Endothelial cell (in vitro differentiated cells): ENCODE results near the gene TRAK1. TPM values are rescaled to one million over a fixed set of nuclear protein-coding genes. Genes with fewer than 3 reads are reported as not detected.

Experiments used
- DNase-seq: peaks from one replicate; pipeline ENCODE4 v3.0.0; 2021; ENCODE audit warnings: low spot score
- H3K27ac Mint-ChIP-seq: one replicate; pipeline ENCODE4 v1.8.0; 2021; ENCODE audit warnings: mixed read lengths, inconsistent platforms; ENCODE audit not compliant: unreplicated experiment
- H3K27me3 Mint-ChIP-seq: one replicate; pipeline ENCODE4 v1.8.0; 2021; ENCODE audit warnings: mild to moderate bottlenecking, moderate library complexity, mixed read lengths, inconsistent platforms; ENCODE audit not compliant: unreplicated experiment
- H3K36me3 Mint-ChIP-seq: one replicate; pipeline ENCODE4 v1.8.0; 2021; ENCODE audit warnings: mild to moderate bottlenecking, low read depth, mixed read lengths, inconsistent platforms; ENCODE audit not compliant: unreplicated experiment
- H3K4me1 Mint-ChIP-seq: one replicate; pipeline ENCODE4 v1.8.0; 2021; ENCODE audit warnings: mild to moderate bottlenecking, mixed read lengths, inconsistent platforms; ENCODE audit not compliant: unreplicated experiment
- H3K4me3 Mint-ChIP-seq: one replicate; pipeline ENCODE4 v1.8.0; 2021; ENCODE audit warnings: mild to moderate bottlenecking, mixed read lengths, inconsistent platforms; ENCODE audit not compliant: unreplicated experiment
- H3K9me3 Mint-ChIP-seq: one replicate; pipeline ENCODE4 v1.8.0; 2021; ENCODE audit warnings: mixed read lengths, inconsistent platforms; ENCODE audit not compliant: unreplicated experiment
- total RNA-seq: library from RNA; stranded (reverse); fragmentation: NEBNext Ultra II Directional; extraction: Animal tissue kit (Norgen Biotek cat#: 25700); gene quantifications from one replicate; pipeline ENCODE4 v1.2.1, GENCODE V29; 2021; ENCODE audit not compliant: unreplicated experiment
- TF ChIP-seq, protein P1 (sequence below): fragments of 200-600 bp; sonication (generic); IDR thresholded peaks from one replicate; pipeline ENCODE4 v1.5.0; 2021; ENCODE audit warnings: antibody characterized with exemption; ENCODE audit not compliant: unreplicated experiment

Gene TRAK1
- total RNA-seq, 1 donor from 2014 or later: 48.2 TPM

DNA sequence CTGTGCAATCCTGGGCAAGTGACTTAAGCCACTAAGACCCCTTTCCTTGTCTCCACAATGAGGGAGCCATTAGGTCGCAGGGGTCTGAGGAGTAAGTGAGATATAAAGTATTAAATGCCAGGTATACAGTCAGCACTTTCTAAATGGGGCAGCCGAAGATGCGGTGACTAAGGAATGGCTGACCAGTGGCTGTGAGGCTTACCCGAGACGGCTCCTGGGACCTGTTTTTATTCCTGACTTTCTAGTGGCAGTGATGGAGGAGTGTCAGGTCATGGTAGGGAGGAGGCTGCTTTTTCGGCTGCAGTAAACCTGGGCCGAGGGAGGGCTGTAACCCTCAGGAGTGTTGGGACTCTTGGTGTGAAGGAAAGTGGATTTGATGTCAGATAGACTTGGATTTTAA lies 52.3 kb downstream of the TRAK1 start:
- DNase-seq: no peak
- TF ChIP-seq, protein P1, sequence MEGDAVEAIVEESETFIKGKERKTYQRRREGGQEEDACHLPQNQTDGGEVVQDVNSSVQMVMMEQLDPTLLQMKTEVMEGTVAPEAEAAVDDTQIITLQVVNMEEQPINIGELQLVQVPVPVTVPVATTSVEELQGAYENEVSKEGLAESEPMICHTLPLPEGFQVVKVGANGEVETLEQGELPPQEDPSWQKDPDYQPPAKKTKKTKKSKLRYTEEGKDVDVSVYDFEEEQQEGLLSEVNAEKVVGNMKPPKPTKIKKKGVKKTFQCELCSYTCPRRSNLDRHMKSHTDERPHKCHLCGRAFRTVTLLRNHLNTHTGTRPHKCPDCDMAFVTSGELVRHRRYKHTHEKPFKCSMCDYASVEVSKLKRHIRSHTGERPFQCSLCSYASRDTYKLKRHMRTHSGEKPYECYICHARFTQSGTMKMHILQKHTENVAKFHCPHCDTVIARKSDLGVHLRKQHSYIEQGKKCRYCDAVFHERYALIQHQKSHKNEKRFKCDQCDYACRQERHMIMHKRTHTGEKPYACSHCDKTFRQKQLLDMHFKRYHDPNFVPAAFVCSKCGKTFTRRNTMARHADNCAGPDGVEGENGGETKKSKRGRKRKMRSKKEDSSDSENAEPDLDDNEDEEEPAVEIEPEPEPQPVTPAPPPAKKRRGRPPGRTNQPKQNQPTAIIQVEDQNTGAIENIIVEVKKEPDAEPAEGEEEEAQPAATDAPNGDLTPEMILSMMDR: no peak
- Mint-ChIP-seq H3K27me3 (peaks cover 3% of the 10 kb centered on the region), H3K9me3 (no peaks in the 10 kb centered on the region), H3K36me3 (no peaks in the 10 kb centered on the region), H3K4me1 (no peaks in the 10 kb centered on the region), H3K4me3 (no peak overlapping the region), H3K27ac (no peak overlapping the region)

DNA sequence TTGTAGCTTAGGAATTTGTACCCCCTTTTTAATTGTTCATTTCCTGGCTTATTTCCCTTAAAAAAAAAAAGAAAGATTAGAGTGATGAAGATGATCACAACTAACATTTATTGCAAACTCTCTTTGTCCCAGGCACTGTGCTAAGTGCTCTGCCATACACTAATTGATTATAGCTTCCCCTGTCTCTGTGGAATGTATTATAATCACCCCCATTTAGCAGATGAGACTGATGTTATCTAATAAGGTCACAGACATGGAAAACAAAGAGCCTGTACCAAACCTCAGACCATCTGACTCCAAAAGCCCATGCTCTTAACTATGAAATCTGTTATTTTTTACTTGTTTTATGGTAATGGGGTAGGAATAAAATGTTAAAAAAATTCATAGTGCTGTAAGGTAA lies 53.1 kb downstream of the TRAK1 start:
- Mint-ChIP-seq H3K27ac (no peak overlapping the region), H3K4me3 (no peak overlapping the region), H3K27me3 (peaks cover 3% of the 10 kb centered on the region), H3K36me3 (no peaks in the 10 kb centered on the region), H3K4me1 (no peaks in the 10 kb centered on the region), H3K9me3 (no peaks in the 10 kb centered on the region)
- DNase-seq: no peak
- TF ChIP-seq, protein P1: no peak

DNA sequence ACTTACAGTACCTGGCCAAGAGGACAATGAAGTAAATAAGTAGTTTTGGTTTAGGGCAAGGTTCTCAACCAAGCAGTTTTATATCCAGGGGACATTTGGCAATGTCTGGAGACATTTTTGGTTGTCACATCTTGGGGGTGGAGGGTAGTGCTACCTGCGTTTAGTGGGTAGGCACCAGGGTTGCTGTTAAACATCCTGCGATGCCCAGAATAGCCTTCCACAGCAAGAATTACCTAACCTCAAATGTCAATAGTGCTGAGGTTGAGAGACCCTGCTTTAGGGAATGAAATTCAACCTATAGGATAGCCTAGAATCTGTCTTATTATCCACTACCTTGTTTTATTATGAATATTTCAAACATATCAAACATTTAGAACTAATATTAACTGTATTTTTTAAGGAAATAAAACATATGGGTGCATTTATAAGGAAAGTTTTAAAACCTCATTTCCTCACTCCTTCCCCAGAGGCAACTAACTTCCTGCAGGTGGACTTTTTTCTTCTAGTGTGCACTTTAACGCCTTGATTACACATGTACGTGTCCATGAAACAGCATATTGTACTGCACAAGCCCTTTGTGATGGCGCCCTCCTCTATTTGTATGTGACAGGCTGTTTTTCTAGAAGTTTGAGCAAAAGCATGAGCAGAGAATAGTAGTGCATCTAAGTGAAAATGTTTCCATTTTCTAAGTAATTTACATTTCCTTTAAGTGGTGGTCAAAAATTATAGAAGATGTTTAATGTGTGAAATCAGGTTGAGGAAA lies 57.1 kb downstream of the TRAK1 start:
- TF ChIP-seq, protein P1: no peak
- no peaks in the 10 kb centered on the region for H3K4me1 Mint-ChIP-seq
- H3K9me3 Mint-ChIP-seq: no peaks in the 10 kb centered on the region
- no peak for DNase-seq
- no peaks in the 10 kb centered on the region for H3K36me3 Mint-ChIP-seq
- H3K27me3 Mint-ChIP-seq: peaks cover 2% of the 10 kb centered on the region
- no peak overlapping the region for H3K4me3 Mint-ChIP-seq
- no peak overlapping the region for H3K27ac Mint-ChIP-seq

DNA sequence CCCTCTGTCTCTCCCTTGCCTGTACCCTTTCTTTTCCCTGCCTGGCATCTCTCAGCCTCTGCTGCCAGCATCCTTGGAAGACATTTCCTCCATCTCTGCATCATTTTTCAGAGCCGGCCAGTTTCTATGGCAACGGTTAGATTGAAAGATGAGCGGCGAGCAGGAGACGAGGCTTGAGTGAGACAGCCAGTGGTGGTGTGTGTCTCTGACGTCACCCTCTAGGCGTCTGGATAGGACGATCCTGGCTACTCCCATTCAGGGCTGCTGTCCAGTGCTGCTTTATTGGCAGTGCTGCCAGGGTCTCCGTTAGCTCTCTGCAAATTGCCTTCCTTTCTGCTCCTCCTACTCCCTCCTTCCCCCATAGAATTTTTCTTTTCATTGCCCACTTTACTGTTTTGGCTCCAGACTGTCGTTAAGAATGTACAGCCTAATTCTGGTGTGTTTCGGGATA lies 57.9 kb downstream of the TRAK1 start:
- TF ChIP-seq, protein P1: no peak
- Mint-ChIP-seq H3K36me3 (no peaks in the 10 kb centered on the region), H3K9me3 (no peaks in the 10 kb centered on the region), H3K27ac (no peak overlapping the region), H3K4me1 (no peaks in the 10 kb centered on the region), H3K27me3 (peaks cover 2% of the 10 kb centered on the region), H3K4me3 (no peak overlapping the region)
- peak; percentile 47 for DNase-seq

DNA sequence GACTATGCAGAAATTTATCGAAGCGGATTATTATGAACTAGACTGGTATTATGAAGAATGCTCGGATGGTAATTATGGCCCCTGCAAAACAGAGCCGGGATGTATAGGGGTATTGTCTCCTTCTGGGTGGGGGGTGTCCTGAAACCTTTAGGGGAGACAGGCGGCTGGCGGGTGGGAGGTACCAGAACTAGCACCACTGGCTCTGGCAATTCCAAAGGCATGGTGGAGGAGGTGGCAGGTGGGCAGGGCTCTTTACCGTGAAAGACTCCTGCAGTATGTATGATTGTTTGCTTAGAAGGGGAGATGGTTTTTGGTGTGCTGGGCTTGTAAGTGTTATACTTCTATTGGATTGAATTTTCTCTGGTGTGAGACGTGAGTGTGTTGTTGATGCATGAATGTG lies 58.4 kb downstream of the TRAK1 start:
- no peaks in the 10 kb centered on the region for H3K36me3 Mint-ChIP-seq
- H3K27ac Mint-ChIP-seq: no peak overlapping the region
- no peak overlapping the region for H3K4me3 Mint-ChIP-seq
- TF ChIP-seq, protein P1: no peak
- DNase-seq: no peak
- H3K27me3 Mint-ChIP-seq: peaks cover 2% of the 10 kb centered on the region
- no peaks in the 10 kb centered on the region for H3K4me1 Mint-ChIP-seq
- no peaks in the 10 kb centered on the region for H3K9me3 Mint-ChIP-seq
